ENCODE data around the gene ARPP21.
"Not testable (repeated sequence)": the region's sequence is repeated elsewhere in the genome, so short reads cannot be mapped to it uniquely, and the experiment has no call there.

ARPP21 gene

DNA sequence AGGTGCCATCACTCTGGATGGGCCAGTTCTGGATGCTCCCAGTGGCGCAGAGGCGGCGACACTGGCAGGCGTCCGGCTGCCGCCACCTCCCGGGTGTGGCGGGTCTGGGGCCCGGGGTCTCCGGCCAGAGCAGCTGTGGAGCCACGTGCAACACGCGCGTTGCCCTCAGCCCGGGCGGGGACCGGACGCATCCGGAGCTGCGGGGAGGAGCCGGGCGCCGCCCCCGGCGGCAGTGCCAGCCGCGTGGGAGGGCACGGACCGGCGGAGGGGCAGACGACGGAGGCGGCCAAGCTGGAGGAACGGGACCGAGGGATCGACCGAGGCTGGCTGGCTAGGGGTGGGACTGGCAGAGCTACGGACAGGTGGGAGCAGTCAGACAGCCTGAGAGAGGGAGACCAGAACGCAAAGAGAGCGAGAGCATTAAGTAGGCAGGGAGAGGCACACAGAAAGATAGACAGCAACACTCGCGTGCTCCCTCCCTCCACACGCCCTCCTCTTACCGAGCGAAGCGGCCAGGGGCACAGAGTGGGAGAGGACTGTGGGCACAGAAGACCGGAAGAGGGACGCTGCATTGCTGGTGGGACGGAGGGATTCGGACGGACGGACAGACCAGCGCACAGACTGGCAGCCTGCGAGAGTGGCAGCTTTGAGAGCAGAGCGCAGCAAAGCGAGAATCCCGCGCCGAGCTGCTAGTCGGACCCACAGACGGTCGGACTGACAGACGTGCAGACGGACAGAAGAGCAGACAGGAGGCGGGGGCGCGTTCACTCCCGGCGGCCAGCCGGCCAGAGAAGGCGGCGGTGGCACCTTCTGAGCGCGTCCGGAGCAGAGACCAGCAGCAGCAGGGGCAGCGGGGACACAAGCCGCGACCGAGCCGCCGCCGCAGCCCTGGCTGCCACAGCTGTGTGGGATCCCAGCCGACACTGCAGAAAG, at the start of gene ARPP21:
Gene ARPP21, plus strand, starts transcription at position 272 of the 933 bp plus-strand sequence. CDS start 42,227 bp downstream, outside the sequence.
- peak; percentile 79 for FAIRE-seq
- DNase-seq (ENCODE audit: low spot score): peak; percentile 63

DNA sequence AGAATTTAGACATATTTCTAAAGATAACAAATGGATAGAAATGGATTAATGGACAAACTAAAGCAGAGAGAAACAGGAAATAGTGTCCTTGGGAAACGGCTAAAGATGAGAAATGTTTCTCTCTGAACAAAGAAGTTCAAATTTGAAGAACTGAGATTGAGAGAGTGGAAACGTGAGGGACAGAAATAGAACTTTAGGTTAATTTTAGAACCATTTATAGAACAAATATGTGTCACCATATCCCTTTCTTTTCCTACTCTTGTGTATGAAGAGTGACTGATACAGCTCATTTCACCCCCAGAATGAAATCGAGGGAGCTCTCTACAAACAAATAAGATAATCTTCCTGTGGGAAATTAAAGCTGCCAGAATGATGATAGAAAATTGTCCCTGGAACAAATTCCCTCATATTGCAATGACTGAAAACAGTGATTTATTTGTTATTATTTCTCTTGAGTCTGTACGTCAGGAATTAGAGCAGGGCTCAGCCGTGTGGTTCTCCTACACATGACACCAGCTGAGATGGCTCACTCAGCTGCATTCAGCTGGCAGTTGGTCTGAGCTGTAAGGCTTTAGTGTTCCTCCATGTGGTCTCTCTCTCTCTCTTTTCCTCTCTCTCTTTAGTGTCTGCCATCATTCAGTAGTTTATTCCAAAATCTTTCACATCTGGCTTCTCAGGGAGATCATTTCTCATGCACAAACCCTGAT, 46.6 kb upstream of the ARPP21 start:
- DNase-seq (ENCODE audit: low spot score) (no peak), FAIRE-seq (no peak)

DNA sequence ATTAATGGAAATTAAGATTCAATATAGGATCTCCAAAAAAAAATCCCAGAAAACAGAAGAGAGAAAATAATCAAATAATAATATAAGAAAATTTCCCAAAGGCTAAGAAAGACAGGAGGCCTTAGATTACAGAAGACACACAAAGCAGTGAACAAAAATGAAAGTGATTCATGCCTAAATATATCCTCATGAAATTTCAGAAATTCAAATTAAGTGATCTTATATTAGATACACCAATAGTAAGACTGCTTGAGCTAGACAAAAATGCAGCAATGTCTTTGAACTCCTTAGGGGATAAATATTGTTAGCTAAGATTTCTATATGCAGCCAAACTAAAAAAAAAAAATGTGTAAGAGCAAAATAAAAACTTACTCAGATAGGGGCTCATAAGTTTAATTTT, 44.6 kb upstream of the ARPP21 start:
- FAIRE-seq: no peak

DNA sequence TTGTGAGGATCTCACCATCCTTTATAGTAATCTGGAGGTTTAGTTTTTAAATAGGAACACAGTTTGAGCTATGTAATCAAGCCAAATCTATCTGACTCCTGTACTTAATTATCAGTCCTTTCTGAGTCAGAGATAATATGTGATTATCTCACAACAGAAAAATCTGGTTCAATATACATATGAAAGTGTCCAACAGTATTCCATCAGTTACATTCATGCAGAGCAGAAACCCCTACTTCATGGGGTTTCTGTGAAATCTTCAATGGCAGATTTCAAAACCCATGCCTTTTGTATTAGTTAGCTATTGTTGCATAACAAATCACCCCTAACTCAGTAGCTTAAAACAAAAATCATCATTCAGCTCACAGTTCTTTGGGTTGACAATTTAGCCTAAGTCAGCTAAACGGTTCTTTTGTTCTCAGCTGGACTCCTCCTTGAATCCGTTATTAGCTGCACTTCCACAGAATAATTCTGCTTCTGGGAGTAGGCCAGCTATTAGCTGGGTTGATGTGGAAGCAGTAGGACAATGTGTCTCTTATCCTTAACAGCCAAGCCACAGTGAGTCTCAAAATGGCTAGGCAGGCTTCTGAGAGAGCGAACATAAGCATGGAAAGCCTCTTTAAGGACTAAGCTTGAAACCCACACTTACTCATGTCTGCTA, 42.9 kb upstream of the ARPP21 start:
- FAIRE-seq: no peak
- no peak for DNase-seq (ENCODE audit: low spot score)

More for the DNA sequence above, 44.6 kb upstream of the ARPP21 start:
- DNase-seq (ENCODE audit: low spot score): no peak

DNA sequence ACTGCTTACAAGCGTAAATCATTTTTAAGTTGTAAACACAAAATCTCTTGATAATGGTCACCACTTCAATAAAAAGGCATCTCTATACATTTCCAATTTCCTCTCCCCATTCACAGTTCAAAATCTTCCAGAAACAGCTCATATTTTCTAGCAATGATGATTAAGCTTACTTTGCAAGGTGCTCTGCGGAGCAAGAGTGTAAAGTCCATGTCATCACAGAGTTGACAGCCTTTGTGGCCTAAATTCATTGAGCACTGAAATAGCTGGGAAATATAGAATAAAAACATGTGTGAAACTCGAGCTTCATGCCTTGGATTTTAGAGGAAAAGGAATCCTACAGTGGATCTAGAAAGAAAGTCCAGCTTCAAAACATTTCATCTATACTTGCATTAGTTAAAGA, 41.8 kb upstream of the ARPP21 start:
- FAIRE-seq (no peak), DNase-seq (ENCODE audit: low spot score) (no peak)

DNA sequence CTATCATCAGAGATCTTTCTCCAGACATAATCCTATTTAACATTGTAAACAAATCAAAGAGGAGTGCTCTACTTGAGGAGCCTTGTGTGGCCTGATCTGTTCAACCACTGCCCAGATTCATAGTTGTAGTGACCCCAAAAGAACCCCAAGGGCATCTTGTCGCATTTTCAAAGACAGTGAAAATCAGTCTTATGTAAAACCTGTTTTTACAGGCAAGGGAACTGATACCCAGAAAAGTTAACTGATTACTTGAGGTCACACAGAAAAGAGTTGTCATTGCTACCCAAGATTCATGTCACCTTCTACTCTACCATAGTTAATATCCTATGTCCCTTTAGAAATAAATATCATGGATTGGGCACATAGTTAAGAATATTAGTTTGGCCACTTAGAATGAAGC, 40.5 kb upstream of the ARPP21 start:
- FAIRE-seq (no peak), DNase-seq (ENCODE audit: low spot score) (no peak)

DNA sequence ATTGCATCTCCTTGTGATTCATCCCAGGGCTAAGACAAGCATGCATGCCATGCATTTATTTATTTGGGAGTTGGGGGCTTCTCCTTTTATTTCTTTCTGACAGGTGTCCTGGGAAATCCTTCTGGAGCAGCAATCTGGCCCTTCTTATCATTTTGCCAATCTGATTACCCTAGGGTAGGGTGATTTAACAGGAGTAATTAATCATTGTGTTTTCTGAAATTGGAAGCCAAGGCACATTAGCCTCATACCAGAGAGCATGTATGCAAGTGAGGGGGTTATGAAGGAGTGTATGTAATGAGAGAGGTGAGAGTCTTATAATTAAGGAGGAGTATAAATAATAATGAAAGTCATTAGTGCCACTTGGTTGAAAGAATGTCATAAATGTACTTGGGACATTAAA, 37.4 kb upstream of the ARPP21 start:
- FAIRE-seq (no peak), DNase-seq (ENCODE audit: low spot score) (no peak)

DNA sequence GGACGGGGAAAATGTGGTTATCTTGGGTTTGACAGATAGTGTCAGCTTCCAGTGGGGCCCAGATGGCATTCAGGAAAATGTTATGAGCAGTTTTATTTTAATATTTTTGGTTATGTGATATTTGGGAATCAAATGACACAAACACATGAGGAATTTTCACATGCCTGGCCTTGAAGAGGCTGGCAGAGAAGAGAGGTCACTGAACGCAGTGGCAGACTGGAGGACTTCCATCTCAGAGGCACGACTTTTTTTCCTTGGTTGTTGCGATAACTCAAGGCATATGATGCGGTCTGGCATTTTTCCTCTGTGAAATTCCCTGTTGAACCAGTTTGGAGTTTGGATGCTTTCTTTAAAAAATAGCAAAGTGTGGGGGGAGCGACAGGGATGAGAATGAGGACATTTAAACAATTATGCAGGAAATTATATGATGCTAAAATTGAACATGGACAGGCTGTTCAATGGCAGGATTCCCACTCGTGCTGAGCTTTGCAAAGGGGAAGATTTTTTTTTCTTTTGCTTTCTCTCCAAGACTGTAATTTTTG, 36.9 kb upstream of the ARPP21 start:
- DNase-seq (ENCODE audit: low spot score): no peak
- FAIRE-seq: no peak

DNA sequence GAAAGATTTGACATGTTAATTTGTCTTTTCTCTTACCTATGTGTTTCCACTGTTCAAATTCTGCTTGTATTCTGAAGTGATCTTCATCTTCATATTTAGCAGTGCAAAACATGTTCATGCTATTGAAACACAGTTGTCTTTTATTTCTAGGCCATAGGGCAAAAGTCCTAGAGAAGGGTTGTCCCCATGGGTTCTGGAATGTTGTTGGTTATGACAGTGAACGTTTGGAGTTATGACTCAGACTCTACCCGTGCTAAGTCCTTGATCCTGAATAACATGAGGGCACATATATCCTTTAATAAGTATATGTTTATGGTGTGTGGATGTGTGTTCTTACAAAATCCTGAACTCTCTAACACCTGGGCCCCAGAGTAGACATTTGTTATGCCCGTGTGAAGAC, 23.0 kb upstream of the ARPP21 start:
- FAIRE-seq (no peak), DNase-seq (ENCODE audit: low spot score) (no peak)

DNA sequence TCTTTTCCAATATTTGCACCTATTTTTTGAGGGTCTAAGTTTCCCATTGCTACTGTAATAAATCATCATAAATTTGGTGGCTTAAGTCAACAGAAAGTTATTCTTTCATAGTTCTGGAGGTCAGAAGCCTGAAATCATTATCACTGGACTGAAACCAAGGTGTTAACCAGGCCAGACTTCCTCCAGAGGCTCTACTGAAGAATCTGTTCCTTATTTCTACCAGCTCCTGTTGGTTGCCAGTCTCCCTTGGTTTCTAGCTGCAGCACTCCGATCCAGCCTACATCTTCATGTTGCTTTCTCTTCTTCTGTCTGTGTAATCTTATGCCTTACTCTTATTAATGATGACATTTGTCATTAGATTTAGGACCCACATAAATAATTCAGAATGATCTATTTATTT, 22.0 kb upstream of the ARPP21 start:
- no peak for FAIRE-seq
- no peak for DNase-seq (ENCODE audit: low spot score)

DNA sequence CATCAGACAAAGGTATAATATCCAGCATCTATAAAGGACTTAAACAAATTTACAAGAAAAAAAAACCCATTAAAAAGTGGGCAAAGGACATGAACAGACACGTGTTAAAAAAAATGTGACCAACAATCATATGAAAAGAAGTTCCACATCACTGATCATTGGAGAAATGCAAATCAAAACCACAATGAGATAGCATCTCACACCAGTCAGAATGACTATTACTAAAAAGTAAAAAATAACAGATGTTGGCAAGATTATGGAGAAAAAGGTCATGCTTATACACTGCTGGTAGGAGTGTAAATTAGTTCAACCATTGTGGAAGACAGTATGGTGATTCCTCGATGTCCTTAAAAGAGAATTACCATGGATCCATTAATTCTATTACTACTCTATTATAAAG, 19.1 kb upstream of the ARPP21 start:
- not testable (repeated sequence) for DNase-seq (ENCODE audit: low spot score); FAIRE-seq

DNA sequence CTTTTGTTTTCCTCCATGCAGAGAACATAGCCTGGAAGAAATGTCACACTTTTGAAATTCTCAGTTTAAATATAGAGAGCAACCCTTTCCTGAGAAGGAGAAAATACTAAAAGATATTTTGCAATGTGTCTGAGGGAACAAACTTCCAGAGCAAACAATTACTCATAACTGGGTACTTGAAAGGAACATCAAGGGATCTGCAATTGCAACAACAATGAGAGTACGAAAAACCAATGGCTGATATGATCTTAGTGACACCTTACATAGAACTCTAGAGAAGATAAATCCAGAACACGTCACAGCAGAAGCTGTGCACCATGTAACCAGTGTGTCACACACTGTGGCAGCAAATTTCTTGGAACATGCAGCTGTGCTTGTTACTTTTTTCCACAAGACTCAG, 14.6 kb upstream of the ARPP21 start:
- DNase-seq (ENCODE audit: low spot score): no peak

DNA sequence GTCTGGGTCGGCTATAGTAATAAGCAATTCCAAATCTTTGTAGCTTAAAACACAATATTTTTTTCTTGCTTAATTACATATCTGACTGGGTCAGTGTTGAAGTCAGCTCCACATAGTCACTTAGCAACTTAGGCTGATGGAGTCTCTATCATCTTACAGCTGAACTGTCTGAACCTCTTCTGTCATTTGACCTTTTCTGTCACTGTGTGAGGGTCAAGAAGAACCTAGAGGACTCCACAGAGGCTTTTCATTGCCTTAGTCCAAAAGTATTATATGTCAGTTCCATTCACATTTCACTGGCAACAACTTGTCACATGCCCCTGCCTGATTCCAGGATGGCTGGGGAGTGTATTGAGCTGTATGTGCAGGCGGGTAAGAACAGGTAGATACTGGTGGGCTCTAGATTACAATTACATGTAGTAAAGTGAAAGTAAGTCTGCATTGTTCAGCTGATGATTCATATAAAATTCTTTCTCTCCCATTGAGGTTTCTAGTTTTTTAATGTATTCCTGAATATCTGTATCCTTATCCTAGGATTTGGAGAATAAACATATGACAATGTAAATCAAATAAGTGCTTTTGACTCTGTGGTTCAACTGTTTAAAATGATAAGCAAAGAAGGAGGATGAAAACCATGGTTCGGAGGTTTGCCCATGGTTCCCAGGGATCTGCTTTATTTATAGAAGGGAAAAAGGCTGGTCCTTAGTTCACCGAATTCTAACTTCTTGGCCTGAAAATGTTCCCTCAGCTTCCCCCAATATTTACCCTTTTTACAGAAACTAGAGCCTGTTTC, 5.8 kb upstream of the ARPP21 start:
- no peak for DNase-seq (ENCODE audit: low spot score)
- FAIRE-seq: no peak

More for the DNA sequence above, 14.6 kb upstream of the ARPP21 start:
- no peak for FAIRE-seq

DNA sequence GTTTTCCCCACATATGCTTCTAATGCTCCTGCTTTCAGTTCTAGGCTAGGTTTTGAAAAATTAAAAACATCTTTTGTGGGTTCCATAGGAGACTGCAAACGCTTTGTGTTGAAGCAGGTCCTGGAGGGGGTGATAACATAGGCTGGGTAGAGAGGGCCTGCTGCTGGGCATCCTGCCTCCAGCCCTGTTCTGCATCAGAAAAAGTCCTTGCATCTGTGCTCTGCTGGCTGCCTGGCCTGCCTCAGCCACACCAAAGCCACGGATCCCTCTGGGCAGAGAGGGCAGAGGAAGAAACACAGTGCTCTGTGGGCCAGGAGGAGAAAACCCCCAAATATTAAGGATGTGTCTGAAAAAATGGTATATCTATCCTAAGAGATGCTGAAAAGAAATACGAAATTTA, 3.9 kb upstream of the ARPP21 start:
- DNase-seq (ENCODE audit: low spot score) (no peak), FAIRE-seq (no peak)

DNA sequence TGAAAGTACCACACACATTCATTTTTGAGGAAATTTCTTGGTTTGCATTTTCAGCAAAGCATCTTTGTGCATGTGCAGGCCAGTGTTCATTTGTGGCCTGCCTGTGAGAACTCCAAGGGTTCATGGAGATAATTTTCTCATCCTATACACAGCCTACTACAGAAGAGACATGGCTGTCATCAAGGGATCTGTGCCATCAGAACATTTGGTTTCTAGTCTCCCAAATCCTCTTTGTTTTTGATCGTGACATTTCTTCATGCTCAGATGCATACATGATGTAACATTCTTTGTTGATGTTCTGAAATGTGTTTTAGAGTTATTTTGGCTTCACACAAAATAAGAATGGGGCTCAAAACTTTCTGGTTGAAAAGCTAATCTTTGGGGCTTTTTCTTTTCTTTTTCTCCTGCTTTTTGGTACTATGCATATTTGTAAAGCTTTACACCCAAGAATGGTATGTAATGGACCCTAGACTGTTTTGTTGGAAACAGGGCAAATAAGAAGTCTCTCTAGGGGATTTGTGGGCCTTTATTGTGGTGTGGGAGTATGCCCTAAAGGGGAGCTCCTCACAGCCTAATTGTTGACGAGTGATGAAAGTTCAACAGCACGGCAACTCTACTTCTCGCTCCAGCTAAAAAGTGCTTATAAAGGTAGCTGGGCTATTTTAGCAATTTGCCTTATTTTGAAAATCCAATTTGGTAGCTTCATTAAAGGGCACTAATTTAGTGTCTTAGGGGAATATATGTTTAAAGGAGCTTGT, 3.2 kb upstream of the ARPP21 start:
- no peak for DNase-seq (ENCODE audit: low spot score)
- FAIRE-seq: no peak

DNA sequence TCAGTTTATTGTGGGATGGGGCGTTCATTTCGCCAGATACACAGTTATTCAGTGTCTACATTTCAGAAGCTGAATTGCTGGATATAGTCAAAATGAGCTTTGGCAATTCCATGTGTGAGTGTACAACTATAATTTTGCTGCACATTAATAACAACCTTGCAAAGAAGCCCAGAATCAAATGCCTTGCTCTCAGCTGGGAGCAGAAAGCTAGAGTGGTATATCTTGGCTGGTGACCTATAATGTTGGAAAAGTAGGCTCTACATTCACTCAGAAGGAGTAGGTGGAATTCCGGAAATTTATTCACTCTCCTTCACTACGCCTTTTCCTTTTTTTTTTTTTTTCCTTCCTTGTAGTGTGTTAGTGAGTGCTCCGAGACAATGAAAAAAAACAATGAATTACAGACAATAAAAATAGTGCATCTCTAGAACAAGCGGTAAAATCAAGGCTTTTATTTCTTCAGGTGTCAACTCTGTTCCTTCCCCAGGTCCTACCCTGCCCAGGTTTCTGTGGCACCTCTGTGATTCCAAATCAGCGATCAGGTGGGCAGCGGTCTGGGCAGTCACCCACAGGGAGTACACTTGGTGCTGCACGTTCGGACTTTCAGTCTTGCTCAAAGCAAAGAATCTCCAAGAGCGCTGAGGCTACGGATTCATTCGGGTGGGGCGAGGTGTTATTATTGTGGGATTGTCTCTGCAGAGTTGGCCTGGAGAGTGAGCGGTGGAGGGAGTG, 910 bp upstream of the ARPP21 start:
- FAIRE-seq: no peak
- DNase-seq (ENCODE audit: low spot score): no peak

DNA sequence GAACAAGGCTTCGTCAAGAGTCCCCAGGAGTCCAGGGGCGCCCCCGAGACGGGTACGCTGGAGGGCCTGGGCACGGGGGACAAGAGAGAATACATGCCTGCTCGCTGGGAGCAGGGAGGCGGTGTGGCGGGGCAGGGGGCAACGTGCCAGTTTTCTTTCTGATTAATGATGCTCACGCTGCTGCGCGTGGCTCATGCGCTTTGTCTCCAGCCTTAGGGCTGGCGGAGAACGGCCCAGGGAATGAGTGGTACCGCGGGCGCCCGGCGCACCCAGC, 408 bp upstream of the ARPP21 start:
- no peak for FAIRE-seq
- DNase-seq (ENCODE audit: low spot score): no peak

DNA sequence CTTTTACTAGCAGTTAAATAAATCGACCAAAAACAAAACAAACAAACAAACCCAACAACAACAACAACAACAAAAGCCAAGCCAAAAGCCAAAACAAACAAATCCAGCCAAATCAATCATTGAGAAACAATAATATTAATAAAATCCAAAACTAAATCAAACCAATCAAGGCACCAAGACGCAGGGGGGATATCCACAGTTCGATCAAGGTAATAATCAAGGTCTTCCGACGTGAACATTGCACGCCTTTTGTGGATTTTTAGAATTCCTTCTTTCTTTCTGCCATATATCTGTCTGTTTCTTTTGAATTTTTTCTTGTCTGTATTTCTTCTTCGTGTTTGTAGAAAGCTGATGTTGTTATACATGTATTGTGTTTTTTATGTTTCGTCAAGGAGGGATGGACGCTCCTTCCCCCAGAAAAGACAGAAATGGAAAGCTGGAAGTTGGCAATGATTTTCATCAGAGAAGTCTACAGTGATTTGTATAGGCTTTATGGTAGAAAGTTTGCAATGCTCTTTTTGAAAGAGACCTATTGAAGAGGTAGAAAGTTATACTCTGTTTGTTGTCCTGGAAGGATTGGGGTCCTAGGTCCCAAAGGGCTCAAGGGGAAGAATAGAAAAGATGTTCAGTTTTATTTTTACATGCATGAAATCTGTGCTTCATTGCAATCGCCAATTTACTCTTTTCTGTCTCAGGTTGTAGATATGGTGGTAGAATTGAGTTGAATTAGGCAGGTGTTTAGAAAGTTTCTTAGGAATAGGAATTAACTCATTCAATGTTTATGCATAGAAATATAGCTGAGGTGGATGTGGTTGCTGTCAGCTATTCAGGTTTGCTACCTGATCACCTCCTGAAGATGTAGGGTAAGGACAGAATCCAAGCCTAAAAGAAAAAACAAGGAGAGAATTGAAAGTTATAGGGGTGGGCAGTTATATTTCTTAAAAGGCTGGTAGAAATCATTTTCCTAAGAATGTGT, 1.2 kb downstream of the ARPP21 start:
- FAIRE-seq (no peak), DNase-seq (ENCODE audit: low spot score) (no peak)

DNA sequence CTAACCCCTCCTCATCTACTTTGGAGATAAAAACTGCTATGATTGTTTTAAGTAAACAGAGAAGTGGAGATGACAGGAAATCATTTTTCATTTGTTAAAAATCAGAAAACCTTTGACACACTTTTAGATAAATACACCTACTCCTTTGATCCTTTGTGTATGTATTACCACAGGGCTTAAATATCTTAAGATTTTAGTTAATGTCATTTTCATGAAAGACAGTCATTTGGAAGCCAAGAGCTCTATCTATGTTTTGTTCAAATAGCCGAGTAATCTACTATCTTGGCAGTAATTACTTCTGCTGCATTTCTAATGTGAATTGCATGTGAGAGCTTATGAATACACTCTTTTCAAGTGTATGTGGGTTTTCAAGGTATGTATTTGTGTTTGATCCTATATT, 2.0 kb downstream of the ARPP21 start:
- DNase-seq (ENCODE audit: low spot score): no peak
- no peak for FAIRE-seq

All from urothelium cell line (cell line).